NCI-H2171 (cell line): ENCODE data around the gene DHRS12.
"Not testable (repeated sequence)": the region's sequence is repeated elsewhere in the genome, so short reads cannot be mapped to it uniquely, and the experiment has no call there.

Source experiments
- DNase-seq: peaks from one replicate; lab custom pipeline; 2025; lab: John Stamatoyannopoulos, UW

DHRS12 gene

GRCh38 chr13:51827254-51827653, 23.3 kb upstream of the DHRS12 start:
- no peak for DNase-seq

DNA sequence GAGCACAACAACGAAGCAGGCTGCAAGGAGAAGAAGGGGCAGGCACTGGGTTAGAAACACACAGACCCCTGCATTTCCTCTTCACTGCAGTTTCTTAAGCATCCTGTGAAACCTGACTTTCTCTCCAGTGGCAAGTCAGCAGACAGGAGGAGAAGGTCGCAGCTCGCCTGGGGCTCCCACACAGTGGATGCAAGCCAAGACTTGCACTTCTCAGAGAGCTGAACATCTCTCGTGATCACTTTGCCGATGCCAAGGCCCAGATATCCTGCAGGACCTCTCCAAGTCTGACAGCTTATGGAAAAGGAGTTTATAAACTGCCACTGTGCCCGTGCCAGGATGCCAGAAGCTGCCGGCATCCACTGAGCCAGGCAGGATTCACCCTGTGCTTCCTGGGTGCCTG, 22.6 kb upstream of the DHRS12 start:
- peak; percentile 47 for DNase-seq

- no peak for DNase-seq
Measured at GRCh38 chr13:51825681-51826254, 21.8 kb upstream of the DHRS12 start.

DNA sequence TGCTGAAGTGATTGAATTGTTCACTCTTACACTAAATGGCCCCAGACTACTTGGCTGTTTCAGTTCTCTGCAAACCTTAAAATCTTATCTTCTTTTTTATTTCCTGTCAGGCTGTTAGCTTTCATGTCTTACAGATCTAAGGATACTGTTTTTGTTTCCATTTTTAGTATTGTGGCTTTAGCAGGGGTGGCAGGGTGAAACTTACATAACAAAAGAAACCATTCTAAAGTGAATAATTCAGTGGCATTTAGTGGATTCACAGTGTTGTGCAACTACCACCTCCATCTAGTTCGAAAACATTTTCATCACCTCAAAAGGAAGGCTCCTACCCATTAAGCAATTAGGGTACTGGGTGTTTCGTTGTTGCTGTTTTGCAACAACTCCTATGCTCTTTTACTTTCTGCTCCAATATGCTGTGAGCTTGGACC, 21.2 kb upstream of the DHRS12 start:
- no peak for DNase-seq

DNA sequence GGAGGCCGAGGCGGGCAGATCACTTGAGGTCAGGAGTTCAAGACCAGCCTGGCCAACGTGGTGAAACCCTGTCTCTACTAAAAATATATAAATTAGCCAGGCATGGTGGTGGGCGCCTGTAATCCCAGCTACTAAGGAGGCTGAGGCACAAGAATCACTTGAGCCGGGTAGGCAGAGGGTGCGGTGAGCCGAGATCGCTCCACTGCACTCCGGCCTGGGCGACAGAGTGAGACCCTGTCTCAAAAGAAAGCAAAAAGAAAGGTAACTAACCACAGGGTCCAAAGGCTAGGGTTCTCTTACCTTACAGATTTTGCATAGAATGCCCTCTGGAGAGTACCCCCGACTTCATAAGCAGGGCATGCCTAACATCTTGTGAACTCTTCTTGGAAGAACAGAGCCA, 20.7 kb upstream of the DHRS12 start:
- not testable (repeated sequence) for DNase-seq

DNA sequence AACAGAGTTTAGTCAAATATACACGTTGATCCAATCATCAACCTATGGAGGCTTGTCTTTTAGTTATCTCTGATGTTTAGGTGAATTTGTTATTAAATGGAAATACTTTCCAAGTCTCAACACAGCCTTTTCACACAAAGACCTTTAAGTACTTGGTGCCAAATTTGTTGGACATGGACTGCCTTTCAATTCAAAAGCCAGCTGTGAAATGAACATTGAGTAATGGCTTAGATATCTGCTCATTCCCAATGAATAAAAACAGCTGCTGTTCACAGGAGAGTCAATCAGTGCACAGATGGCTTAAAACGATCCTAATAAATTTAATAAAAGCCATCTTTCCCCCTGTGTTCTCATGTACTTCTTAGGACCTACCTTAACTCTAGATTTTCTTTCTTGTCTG, 19.9 kb upstream of the DHRS12 start:
- DNase-seq: peak; percentile 22

DNA sequence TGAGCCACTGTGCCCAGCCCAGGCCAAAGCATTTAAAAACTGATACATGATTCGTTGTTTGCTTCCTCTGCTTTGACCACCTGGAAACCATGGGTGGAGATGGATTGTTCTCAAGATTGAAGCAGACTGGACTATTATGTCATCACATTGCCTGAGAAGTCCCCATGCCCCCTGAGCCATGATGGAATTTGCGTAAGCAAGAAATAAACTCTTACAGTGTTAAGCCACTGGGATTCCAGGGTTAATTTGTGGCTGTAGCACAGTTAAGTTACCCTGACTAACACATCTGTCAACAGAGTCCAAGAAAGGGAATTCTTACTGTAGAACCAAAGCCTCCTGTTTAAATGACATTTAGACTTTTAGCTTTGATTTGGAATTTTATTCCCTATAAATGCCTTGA, 19.4 kb upstream of the DHRS12 start:
- DNase-seq: no peak

DNA sequence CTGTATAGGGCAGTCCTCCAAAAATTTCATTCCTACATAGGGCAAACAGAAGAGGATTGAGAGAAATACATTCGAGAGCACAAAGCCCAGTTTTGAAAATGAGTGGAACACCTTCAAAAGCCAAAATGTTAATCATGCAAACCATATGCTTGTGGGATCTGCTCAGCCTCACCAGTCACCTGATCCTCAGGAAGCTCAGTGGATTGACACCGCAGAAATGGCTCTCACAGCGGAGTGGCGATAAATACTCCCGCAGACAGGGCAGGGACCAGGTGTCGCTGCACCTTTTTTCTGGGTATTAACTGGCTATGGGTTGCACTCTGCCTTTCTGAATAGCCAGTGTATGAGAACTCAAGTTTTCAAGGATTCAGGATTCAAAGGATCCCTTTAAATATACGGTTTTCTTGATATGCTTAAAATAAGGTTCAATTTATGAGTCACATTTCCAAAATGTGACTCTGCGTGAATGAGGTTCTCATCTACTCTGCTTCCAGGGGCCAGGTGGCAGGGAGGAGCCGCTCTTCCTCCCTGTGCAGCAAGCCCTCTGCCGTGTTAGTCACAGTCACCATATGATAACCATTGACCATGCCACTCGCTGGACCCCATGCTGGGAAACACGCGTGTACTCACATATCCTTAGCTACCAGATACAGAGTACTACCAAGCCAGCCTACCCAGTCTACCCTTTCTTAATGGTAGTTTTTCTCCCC, 18.3 kb upstream of the DHRS12 start:
- peak; percentile 74 for DNase-seq

DNA sequence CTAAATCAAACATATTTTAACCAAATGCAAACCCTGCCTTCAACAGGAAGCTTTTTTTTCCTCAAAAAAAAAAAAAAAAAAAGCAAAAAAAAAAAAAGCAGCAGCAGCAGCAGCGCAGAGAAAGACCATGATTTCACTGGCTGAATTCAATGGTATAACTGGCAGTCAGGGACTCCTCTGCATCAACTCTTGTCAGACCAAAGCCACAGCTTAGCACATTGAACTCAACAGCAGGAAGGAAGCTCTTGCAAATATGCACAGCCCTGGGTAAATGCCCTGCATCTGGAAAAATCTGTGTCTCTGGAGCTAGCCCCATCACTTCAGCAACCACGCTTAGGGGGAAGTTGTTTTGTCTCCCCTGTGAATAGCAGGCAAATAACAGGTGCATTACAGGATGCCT, 17.6 kb upstream of the DHRS12 start:
- peak; percentile 37 for DNase-seq

DNA sequence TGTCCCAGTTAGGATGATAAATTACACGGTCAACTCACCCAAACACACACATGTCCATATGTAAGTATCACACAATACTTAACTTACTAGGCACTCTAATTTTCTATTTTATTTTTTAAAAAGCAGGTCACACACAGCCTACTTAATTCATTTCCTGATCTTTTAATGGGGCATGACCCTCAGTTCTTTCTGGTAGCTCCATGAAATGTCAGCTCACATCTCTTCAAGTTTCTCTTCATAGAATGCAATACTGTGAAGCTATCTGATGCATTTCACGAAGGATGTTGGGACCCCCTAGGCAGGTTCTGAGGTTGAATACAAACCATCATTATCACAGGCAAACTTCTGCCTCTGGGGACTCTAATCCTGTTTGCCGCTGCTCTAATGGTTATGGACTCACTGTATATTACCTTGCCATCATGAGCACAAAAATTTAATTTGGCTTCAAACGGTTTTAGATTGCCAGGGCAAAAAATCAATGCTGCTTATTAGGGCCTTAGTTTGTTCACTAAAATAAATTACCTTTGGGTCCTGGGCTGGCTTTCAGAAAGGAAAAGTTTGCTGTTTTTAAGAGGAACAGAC, 16.1 kb upstream of the DHRS12 start:
- no peak for DNase-seq

- DNase-seq: no peak
Measured at GRCh38 chr13:51819544-51819943, 15.6 kb upstream of the DHRS12 start.

- DNase-seq: no peak
Measured at GRCh38 chr13:51818781-51819511, 15.0 kb upstream of the DHRS12 start.

GRCh38 chr13:51818276-51818675, 14.3 kb upstream of the DHRS12 start:
- DNase-seq: no peak

DNA sequence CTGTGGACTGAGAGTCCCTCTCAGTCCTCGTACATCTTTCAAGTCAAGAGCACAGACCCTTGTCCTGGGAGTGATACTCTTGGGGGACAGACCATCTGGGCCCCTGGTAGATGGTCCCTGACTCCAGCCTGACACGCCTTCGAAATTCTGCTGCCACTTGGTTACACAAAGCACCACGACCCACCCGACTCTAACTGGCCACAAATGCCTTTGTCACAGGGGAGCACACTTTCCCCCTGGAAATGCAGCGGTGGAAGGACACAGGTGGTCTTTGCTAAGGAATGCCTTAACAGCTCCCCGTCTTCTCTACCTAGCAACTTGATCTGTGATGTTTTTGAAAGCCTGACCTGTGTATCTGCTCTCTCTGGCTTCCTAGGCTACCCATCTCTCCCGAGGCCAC, 13.8 kb upstream of the DHRS12 start:
- DNase-seq: no peak

DNA sequence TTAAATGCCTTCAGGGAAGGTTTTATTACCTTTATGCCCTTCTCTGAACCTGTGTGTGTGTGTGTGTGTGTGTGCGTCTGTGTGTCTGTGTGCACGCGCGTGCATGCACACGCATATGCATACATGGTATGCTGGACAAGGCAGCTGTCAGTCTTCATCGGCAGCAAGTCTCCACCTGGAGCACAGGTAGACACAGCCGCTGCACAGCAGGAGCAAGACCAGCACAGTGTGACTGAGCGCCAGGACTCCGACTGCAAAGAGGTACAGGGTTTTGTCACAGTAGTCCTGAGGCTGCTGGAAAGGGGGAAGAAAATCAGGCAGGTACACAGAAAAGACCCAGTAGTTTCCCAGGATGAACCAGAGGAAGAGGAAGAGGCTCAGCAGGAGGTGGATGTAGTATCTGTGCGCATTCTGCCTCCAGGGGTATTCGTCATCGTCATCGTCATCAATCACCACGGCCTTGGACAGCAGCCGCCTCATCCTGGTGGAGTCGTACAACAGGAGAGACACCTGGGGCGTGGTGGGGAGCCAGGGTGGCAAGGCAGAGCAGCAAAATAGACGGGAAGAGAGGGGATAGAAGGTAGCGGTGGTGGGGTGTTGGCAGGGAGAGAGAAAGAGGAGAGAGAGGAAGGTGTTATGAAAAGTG, 12.8 kb upstream of the DHRS12 start:
- DNase-seq: no peak

GRCh38 chr13:51815848-51816247, 11.9 kb upstream of the DHRS12 start:
- DNase-seq: no peak

DNA sequence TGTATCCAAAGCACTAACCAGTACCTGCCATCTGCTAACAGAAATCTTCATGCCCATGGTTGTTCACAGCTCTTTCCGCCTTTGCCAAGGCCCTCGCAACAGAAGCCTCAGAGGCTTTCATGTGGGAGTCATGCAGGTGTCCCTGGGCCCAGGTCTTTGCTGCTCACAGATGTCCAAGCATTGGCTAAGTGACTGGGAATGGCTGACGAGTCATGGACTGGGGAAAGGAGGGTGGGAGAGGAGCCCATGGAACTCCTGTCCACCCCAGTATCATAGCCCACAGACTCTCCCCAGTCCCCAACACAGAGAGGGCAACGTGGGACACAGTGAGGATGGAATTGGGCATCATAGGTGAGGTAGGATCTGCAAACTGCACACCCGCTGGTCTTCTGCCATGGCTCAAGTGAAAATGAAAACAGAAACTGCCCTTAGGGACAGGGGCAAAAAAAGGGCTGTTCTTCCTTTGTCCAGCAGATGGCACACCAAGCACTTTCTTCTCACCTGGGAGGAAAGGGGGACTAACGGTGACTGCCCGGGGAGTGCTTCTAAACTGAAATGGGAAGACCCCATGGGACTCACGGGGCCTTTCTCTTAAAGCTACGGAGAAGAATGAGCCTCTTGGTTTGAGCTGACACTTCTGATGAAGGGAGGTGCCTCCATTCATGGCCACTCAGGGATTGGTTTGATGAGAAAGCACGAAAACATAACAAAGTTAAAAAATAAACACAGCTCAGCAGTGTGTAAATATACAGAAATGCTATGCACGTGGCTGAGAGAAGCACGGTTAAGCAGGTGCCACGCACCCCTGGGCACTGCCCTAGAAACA, 11.1 kb upstream of the DHRS12 start:
- peak; percentile 67 for DNase-seq

DNA sequence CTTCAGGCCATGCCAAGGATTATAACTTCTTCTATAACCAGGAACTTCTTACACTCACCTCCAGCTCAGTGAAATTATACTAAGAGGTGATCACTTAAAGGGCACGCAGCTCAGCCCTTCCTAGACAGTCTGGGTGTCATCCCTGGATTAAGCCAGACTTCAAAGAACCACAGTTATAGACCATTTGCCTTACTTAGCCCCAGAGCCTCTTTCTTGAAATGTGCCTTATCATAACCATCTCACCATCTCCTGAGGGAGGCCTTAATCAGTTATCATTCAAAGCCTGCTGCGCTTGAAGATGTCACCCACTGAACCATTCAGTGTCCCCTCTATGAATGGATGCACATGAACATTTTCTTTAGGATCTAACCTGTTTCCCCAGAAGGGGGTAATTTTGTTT, 10.1 kb upstream of the DHRS12 start:
- DNase-seq: no peak

- DNase-seq: no peak
Measured at GRCh38 chr13:51811920-51812451, 8.0 kb upstream of the DHRS12 start.

DNA sequence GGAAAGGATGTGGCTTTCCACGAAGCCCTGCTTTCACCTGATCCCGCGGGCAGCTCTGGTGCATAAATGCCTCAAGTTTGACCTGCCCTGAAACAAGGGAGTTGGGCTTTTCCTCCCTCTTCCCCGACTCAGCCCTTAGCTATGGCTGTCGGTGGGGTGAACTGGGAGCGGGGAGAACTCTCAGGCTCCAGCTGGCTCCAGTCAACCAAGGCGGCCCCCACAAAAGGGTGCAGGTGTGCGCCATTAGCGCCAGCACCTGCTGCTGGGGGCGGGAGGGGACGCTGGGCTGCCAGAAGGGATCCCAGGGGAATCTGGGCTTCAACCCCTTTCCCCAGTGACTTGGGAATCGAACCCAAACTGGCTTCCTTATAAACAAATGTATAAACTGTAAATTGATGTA, 7.1 kb upstream of the DHRS12 start:
- DNase-seq: peak; percentile 93

DNA sequence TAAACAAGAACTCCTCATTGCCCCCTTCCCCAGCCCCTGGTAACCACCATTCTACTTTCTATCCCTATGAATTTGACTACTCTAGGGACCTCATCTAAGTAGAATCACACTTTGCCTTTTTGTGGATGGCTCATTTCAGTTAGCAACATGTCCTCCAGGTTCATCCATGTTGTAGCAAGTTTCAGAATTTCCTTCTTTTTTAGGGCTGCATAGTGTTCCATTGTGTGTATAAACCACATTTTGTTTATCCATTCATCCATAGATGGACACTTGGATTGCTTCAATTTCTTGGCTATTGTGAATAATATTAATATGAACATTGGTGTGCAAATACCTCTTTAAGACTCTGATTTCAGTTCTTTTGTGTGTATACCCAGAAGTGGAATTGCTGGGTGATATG, 4.8 kb upstream of the DHRS12 start:
- no peak for DNase-seq
